Activated T-helper 1 cell treated with anti-CD3 and anti-CD28 coated beads, Interleukin-12 subunit alpha, Interleukin-12 subunit beta, Interleukin-2, Interleukin-4 antibody, amounts not matched to agents 30 ng/mL and 10 ng/mL and 1 ng/mL, durations not matched to agents 14 hours and 24 hours and 36 hours (primary cell): ENCODE measurements around the gene PPIE. TPM values are rescaled to one million over a fixed set of nuclear protein-coding genes. Genes with fewer than 3 reads are reported as not detected.

Experiments used
- DNase-seq: peaks from one replicate; pipeline ENCODE4 v3.0.0; 2021; ENCODE audit warnings: low spot score
- H3K27ac Mint-ChIP-seq: one replicate; pipeline ENCODE4 v1.8.0; 2021; ENCODE audit warnings: mild to moderate bottlenecking, mixed read lengths
- H3K27me3 Mint-ChIP-seq: one replicate; pipeline ENCODE4 v1.8.0; 2022; ENCODE audit warnings: mild to moderate bottlenecking, moderate library complexity, mixed read lengths; ENCODE audit not compliant: insufficient read depth
- H3K36me3 Mint-ChIP-seq: one replicate; pipeline ENCODE4 v1.8.0; 2021; ENCODE audit warnings: low read depth, mixed read lengths
- H3K4me1 Mint-ChIP-seq: one replicate; pipeline ENCODE4 v1.8.0; 2021; ENCODE audit warnings: low read depth, mixed read lengths
- H3K4me3 Mint-ChIP-seq: one replicate; pipeline ENCODE4 v1.8.0; 2021; ENCODE audit warnings: mild to moderate bottlenecking, moderate library complexity, mixed read lengths
- H3K9me3 Mint-ChIP-seq: one replicate; pipeline ENCODE4 v1.8.0; 2021; ENCODE audit warnings: mixed read lengths
- intact Hi-C: fragments of 100-400 bp; cut with micrococcal nuclease; formaldehyde crosslinking; loops from one replicate; pipeline ENCODE4 v1.15.1; 2024
- total RNA-seq: library from RNA; stranded (reverse); gene quantifications from 2 replicates; pipeline ENCODE4 v1.2.3, GENCODE V29; 2022

The PPIE gene
- total RNA-seq, 1 donor from 2014 or later = 68.1 TPM

GRCh38 chr1:39727221-39727931, 11.3 kb upstream of the PPIE start:
- DNase-seq = no peak
- Mint-ChIP-seq H3K27ac (peak overlapping the region; percentile 55), H3K4me1 (peaks cover 31% of the 10 kb centered on the region), H3K9me3 (no peaks in the 10 kb centered on the region), H3K4me3 (peak overlapping the region; percentile 45), H3K27me3 (peaks cover 31% of the 10 kb centered on the region), H3K36me3 (no peaks in the 10 kb centered on the region)
- intact Hi-C loops = loop anchor here (10.0 kb wide), 1 partner anchor 323 kb away; no protein-coding TSS in a partner anchor

DNA sequence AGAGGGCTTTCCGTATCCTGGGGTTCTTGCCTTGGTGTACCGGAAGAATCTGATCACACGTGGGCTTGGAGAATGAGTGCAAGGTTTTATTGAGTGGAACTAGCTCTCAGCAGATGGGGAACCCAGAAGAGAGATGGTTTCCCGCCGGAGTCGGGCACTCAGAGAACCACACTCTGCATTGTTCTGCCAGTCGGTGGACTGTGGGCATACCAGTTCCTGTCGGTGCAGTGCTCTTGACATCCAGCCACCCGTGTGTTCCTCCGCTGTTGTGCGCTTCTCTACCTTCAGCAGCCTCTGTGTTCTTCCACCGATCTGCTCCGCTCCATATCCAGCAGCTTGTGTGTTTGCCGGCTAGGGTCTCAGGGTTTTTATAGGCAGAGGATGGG, 10.8 kb upstream of the PPIE start:
- no peak for DNase-seq
- Mint-ChIP-seq H3K4me1 (peaks cover 31% of the 10 kb centered on the region), H3K27me3 (peaks cover 31% of the 10 kb centered on the region), H3K27ac (peak overlapping the region; percentile 29), H3K36me3 (no peaks in the 10 kb centered on the region), H3K4me3 (peak overlapping the region; percentile 37), H3K9me3 (no peaks in the 10 kb centered on the region)
- intact Hi-C loops = loop anchor here (10.0 kb wide), 1 partner anchor 323 kb away; no protein-coding TSS in a partner anchor

DNA sequence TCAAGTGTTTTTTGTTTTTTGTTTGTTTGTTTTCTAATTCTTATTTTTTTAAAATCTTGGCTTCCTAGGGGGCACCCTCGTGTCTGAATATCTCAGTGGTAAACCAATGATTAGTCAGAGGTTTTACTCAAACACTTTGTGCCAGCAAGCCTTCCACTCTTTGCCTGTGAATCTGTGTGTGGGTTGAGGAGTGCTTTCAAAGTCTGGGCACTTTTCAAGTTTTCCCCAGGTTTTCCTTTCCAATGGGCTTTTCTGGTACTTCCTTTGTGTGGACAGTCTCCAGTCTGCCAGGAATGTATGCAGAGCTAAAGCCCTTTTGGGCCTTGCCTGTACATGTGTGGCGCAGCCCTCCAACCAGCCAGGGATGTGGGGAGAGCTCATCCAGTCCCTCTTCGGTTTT, 9.7 kb upstream of the PPIE start:
- peaks cover 33% of the 10 kb centered on the region for H3K27me3 Mint-ChIP-seq
- peaks cover 36% of the 10 kb centered on the region for H3K4me1 Mint-ChIP-seq
- H3K4me3 Mint-ChIP-seq = peak overlapping the region; percentile 47
- no peak for DNase-seq
- intact Hi-C loops = loop anchor here (10.0 kb wide), 1 partner anchor 324 kb away; no protein-coding TSS in a partner anchor
- H3K27ac Mint-ChIP-seq = peak overlapping the region; percentile 63
- no peaks in the 10 kb centered on the region for H3K9me3 Mint-ChIP-seq
- no peaks in the 10 kb centered on the region for H3K36me3 Mint-ChIP-seq

- Mint-ChIP-seq H3K36me3 (no peaks in the 10 kb centered on the region), H3K4me3 (no peak overlapping the region), H3K9me3 (no peaks in the 10 kb centered on the region), H3K27me3 (peaks cover 25% of the 10 kb centered on the region), H3K4me1 (peaks cover 36% of the 10 kb centered on the region), H3K27ac (no peak overlapping the region)
- no peak for DNase-seq
- intact Hi-C loops = loop anchor here (10.0 kb wide), 1 partner anchor 325 kb away; no protein-coding TSS in a partner anchor
Measured at GRCh38 chr1:39729842-39730241, 8.8 kb upstream of the PPIE start.

GRCh38 chr1:39732730-39733129, 6.0 kb upstream of the PPIE start:
- no peak overlapping the region for H3K27ac Mint-ChIP-seq
- H3K4me3 Mint-ChIP-seq = no peak overlapping the region
- peaks cover 6% of the 10 kb centered on the region for H3K9me3 Mint-ChIP-seq
- H3K4me1 Mint-ChIP-seq = peaks cover 46% of the 10 kb centered on the region
- intact Hi-C loops = no loop called here
- H3K36me3 Mint-ChIP-seq = peaks cover 5% of the 10 kb centered on the region
- peaks cover 10% of the 10 kb centered on the region for H3K27me3 Mint-ChIP-seq
- no peak for DNase-seq

DNA sequence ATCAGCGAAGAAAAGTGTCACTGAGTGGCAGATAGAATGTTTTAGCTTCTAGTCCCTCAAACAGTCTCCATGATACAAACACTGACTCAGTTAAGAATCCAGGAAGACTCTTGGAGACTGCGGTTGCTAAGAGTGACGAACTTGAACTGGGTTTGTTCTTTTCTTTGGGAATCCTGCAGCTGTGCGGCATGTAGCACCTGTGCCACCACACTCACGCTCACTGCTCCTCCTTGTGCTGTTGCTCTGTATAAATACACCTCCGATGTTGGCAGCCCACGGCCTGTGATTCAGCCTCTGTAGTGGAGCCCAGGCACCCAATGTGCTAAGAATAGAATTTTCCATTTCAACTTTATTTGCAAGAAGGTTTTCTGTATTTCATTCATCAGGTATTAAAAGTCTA, 5.5 kb upstream of the PPIE start:
- intact Hi-C loops = no loop called here
- Mint-ChIP-seq H3K4me1 (peaks cover 45% of the 10 kb centered on the region), H3K36me3 (peaks cover 5% of the 10 kb centered on the region), H3K27me3 (peaks cover 9% of the 10 kb centered on the region), H3K4me3 (no peak overlapping the region), H3K9me3 (peaks cover 6% of the 10 kb centered on the region), H3K27ac (peak overlapping the region; percentile 48)
- no peak for DNase-seq

- H3K27me3 Mint-ChIP-seq = peaks cover 4% of the 10 kb centered on the region
- peaks cover 6% of the 10 kb centered on the region for H3K9me3 Mint-ChIP-seq
- H3K27ac Mint-ChIP-seq = peak overlapping the region; percentile 60
- peaks cover 53% of the 10 kb centered on the region for H3K4me1 Mint-ChIP-seq
- no peak for DNase-seq
- no peak overlapping the region for H3K4me3 Mint-ChIP-seq
- H3K36me3 Mint-ChIP-seq = peaks cover 12% of the 10 kb centered on the region
- intact Hi-C loops = loop anchor here (5.0 kb wide), 2 partner anchors 43 to 307 kb away; partner anchors contain the start of genes CAP1 and HPCAL4
Measured at GRCh38 chr1:39735731-39736130, 3.0 kb upstream of the PPIE start.

GRCh38 chr1:39737546-39738169, 1.0 kb upstream of the PPIE start:
- peak overlapping the region; percentile 40 for H3K4me3 Mint-ChIP-seq
- H3K4me1 Mint-ChIP-seq = peaks cover 71% of the 10 kb centered on the region
- peak overlapping the region; percentile 64 for H3K27ac Mint-ChIP-seq
- H3K36me3 Mint-ChIP-seq = peaks cover 25% of the 10 kb centered on the region
- intact Hi-C loops = loop anchor here (1.0 to 5.0 kb wide), 5 partner anchors 45 to 305 kb away; partner anchors contain the start of genes CAP1, HPCAL4 and PABPC4
- peaks cover 6% of the 10 kb centered on the region for H3K9me3 Mint-ChIP-seq
- DNase-seq = no peak
- H3K27me3 Mint-ChIP-seq = peaks cover 3% of the 10 kb centered on the region

DNA sequence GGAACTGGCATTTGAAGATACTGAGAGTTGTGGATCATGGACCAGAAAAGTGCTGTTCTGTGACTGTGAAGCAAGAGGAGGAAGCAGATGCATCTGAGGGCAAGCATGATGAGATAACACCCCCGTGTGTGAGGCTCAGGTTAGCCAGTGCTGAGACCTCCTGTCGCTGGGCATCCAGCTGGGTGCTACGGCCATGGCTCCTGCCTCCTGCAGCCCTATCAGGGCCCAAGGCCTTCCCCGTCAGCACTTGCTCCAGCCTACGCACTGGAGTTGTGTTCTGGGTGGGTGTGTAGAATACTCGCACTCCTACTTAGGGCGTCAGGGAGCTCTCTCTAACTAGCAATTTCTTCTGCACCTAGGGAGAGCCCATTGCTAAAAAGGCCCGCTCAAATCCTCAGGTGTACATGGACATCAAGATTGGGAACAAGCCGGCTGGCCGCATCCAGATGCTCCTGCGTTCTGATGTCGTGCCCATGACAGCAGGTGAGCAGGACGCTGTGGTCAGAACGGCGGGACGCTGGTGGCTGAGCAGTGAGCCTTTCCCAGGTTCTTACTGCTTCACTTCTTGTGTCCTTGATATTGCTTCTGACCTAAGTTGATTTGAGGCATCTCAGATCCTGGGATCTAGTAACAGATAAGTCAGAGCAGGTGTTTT, 6.5 kb downstream of the PPIE start:
- Mint-ChIP-seq H3K36me3 (peaks cover 62% of the 10 kb centered on the region), H3K9me3 (no peaks in the 10 kb centered on the region), H3K27me3 (no peaks in the 10 kb centered on the region), H3K27ac (peak overlapping the region; percentile 24), H3K4me3 (no peak overlapping the region), H3K4me1 (peaks cover 32% of the 10 kb centered on the region)
- intact Hi-C loops = no loop called here
- DNase-seq = no peak

DNA sequence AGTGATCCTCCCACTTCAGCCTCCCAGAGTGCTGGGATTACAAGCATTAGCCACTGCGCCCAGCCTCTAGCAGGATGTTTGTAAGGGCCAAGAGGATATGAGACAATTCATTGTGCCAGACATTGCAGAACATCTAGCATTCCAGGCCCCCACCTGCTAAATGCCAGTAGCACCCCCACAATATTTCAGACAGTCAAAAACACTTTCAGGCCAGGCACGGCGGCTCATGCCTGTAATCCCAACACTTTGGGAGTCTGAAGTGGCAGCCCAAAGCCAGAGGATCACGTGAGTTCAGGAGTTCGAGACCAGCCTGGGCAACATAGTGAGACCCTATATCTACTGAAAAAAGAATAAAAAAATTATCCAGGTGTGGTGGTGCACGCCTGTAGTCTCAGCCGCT, 12.9 kb downstream of the PPIE start:
- Mint-ChIP-seq H3K36me3 (peaks cover 49% of the 10 kb centered on the region), H3K9me3 (no peaks in the 10 kb centered on the region), H3K27ac (no peak overlapping the region), H3K4me1 (peaks cover 4% of the 10 kb centered on the region), H3K27me3 (no peaks in the 10 kb centered on the region), H3K4me3 (no peak overlapping the region)
- intact Hi-C loops = no loop called here
- no peak for DNase-seq

GRCh38 chr1:39752703-39753102, 14.0 kb downstream of the PPIE start:
- Mint-ChIP-seq H3K4me1 (no peaks in the 10 kb centered on the region), H3K27me3 (no peaks in the 10 kb centered on the region), H3K27ac (no peak overlapping the region), H3K4me3 (no peak overlapping the region), H3K9me3 (no peaks in the 10 kb centered on the region), H3K36me3 (peaks cover 48% of the 10 kb centered on the region)
- intact Hi-C loops = no loop called here
- no peak for DNase-seq

- Mint-ChIP-seq H3K27ac (no peak overlapping the region), H3K9me3 (no peaks in the 10 kb centered on the region), H3K27me3 (no peaks in the 10 kb centered on the region), H3K36me3 (peaks cover 46% of the 10 kb centered on the region), H3K4me3 (no peak overlapping the region), H3K4me1 (no peaks in the 10 kb centered on the region)
- intact Hi-C loops = no loop called here
- DNase-seq = no peak
Measured at GRCh38 chr1:39753132-39754025, 14.7 kb downstream of the PPIE start.
